ENCODE data around the gene LMX1A.

The LMX1A gene

DNA sequence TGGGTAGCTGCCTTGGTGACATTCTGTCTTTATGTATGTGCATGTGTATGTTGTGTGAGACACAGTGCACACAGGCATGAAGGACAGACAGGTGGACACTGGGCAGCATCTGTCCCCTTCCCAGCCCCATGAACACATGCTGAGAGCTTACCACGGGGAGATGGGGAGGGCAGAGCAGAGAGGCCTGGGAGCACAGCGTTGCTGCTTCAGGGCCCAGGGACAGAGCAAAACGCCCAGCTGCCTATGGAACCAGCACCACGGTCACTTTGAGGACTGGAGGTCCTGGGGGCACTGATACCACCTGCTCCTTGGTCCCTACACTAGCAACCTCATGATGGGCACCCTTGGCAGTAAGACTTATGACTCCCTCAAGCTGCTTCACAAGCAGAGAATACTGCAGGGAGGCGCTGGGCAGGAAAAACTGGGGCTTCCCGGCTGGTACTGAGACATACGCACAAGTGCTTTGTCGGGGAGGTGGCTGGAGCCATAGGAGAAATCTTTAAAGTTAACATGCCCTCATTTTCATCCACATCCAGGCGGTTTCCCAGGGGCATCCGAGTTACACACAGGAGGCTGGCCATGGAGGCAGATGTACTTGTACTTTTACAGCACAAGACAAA lies 40.3 kb downstream of the LMX1A start:
- DNase-seq = no peak

DNA sequence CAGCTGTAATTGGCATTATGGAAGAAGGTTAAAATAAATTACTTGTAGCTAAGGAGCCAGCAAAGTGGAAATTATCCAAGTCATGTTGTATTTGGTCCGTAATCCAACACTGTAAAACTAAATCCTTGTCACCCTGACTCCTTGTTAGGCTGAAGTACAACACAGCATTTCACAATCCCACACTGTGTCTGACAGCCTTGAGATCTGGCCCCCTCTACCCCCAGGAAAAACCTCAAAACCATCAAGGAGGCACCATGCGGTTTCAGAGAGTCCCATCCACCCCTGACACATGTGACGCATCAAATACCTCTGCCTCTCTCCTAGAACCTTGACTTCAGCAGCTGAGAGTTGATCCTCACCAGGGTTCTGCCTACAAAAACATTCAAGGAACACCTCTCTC lies 41.0 kb downstream of the LMX1A start:
- no peak for DNase-seq

DNA sequence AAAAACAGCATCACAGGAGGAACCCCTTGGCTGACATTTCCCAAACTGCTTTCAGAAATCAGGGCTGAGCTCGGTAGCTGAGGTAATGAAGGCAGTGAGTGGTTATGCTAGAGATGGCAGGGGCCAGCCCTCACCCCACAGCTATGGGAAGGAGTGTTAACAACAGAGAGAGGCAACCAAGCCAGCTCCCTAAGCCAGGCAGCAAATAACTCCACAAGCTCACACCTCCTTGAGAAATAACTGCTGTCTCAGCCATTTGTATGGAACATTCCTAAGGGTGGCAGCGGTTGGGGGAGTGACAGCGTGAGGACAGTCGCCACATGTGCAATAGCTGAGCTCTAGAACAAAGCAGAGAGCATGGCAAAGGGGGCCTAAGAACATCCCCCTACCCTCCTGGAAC lies 42.6 kb downstream of the LMX1A start:
- no peak for DNase-seq

DNA sequence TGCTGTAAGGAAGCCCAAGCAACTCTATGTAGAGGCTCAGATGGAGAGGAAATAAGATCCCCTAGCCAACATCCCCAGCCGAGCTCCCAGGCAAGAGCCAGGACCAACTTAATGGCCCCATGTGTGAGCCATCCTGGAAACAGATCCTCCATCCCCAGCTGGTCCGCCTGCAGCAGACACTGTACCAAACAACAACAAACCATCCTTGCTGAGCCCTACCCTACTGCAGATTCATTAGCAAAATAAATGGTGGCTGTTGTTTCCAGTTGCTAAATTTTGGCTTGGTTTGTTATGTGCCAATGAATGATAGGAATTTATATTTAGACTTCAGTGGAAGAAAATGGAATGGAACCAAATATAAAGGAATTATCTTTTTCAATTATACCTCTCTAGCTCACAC lies 43.9 kb downstream of the LMX1A start:
- no peak for DNase-seq

GRCh38 chr1:165306543-165307434 lies 49.7 kb downstream of the LMX1A start:
- DNase-seq = no peak

GRCh38 chr1:165303386-165303785 lies 53.1 kb downstream of the LMX1A start:
- DNase-seq = no peak

- no peak for DNase-seq
Observed at GRCh38 chr1:165300400-165300903, 56.1 kb downstream of the LMX1A start.

GRCh38 chr1:165298203-165298820 lies 58.2 kb downstream of the LMX1A start:
- no peak for DNase-seq

DNA sequence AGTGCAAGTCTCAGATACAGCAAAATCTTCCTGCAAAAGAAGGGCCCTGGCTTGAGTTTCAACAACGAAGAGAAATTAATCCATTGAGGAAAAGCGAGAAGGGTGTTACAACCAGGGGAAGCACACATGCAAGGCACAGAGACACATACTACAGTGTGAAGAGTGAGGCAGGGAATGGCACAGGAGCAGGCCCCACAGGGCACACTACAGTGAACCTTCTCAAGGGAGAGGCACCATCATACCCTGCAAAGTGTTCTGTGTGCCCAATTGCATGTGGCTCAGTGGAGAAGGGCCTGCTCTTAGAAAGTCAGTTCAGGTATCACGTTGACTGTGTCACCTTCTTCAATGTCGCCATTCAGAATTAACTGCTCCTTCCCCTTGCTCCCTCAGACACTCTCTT lies 60.3 kb downstream of the LMX1A start:
- no peak for DNase-seq

GRCh38 chr1:165290148-165290547 lies 66.4 kb downstream of the LMX1A start:
- DNase-seq = no peak

GRCh38 chr1:165289556-165289955 lies 67.0 kb downstream of the LMX1A start:
- no peak for DNase-seq

DNA sequence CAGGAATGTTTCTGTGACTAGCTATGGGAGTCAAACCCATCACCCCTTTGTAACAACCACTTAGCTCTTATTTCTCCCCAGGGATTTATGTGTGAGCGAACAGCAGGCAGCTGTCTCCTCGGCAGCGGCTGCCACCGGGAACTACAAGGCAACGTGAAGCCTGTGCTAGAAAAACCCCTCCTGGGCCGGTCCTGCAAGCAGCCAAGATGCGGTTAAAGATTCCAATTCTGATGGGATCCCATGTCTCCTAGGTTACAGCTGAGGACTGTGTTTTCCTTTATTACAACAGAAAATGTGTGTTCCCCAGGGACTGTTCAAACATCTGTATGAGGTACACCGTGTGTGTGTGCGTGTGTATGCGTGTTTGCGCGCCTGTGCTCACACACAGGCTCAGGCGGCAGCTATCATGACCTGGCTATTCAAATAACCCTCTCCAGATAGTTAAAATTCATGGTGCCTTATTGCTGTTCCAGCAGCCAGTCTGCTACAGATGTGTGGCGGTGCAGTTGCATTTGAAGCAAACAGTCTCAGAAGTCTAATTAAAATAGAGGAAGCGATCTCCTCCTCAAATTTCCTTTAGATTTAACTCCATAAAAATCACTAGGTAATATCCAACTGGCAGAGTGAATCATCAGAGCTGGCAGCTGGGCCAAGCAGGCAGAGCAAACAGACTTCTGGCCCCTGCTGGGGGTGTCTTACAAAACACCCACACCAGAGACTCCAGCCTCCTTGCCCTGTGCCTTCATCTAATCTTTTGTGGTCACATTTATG lies 68.0 kb downstream of the LMX1A start:
- DNase-seq = no peak

GRCh38 chr1:165287781-165288180 lies 68.7 kb downstream of the LMX1A start:
- DNase-seq = no peak

GRCh38 chr1:165287329-165287728 lies 69.2 kb downstream of the LMX1A start:
- no peak for DNase-seq

GRCh38 chr1:165284454-165284853 lies 72.1 kb downstream of the LMX1A start:
- DNase-seq = no peak

GRCh38 chr1:165281207-165281901 lies 75.2 kb downstream of the LMX1A start:
- no peak for DNase-seq

DNA sequence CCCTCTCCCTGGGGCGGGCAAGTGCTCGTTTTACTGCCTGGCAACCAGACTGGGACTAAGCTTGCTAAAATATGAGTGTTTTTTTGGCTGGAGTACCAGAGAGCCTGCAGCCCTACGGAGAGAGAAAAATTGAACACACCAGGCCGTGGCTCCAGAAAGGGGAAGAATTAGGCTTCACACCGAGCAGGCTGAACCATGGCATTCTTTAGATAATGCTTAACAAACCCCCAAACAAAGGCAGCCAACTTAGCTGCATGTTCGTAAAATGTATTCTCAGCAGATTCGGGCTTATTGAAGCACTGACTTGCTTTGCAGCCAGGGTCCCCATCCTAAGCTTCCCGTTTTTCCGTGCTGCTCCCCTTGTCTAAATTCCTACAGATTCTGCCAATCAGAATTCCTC lies 76.6 kb downstream of the LMX1A start:
- DNase-seq = no peak

- DNase-seq = no peak
Observed at GRCh38 chr1:165276314-165276713, 80.2 kb downstream of the LMX1A start.

DNA sequence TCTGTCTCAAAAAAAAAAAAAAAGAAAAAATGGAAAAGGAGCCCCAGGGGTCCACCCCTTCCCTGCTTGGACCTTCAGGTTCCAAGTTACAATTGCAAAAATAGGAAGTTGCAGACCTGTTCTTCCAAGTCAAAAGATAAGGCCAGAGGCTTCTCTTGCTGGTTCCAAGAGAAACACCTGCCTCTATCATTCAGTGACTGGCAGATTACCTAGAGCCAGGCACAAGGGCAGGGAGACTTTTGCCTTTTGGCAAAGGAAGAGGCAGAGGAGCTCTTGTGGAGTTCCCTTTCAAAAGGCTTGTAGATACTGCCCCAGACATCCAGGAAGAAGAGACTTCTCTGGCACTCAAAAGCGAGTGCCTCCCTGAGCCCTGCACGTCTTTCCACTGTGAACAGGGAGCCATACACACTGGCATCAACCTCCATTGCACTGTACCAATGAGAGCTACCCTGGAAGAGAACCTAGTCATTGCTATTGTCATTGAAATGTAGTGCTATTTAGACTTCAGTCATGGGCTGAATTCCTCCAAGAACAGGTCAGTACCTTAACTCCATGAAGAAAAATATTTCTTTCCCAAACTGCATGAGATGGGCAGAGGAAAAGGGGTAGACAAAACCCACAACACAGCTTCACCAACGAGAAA lies 91.2 kb downstream of the LMX1A start:
- no peak for DNase-seq

- no peak for DNase-seq
Observed at GRCh38 chr1:165259706-165260428, 96.6 kb downstream of the LMX1A start.

DNA sequence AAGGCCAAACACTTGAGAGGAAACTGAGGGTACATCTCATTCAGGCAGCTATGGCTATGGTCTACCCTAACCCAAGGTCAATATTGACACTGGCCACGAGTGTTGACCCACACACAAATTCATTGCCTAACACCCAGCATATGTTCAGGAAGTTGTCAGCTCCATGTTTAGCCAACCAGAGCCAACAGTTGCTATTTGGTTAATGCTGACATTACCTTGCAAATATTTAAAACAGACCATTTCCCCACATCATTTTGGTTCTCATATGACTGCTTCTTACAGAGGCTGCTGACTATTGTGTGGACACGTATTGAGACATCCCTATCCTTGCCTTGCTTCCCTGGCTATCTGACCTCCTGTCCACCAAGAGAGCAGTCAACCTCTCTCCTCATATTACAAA lies 97.3 kb downstream of the LMX1A start:
- DNase-seq = no peak

Data from inflammatory macrophage treated with lipopolysaccharide for 1 hour (primary cell).